ENCODE measurements around the gene ADIPOR2.

ADIPOR2 gene

GRCh38 chr12:1829306-1829900 lies 138.5 kb downstream of the ADIPOR2 start:
- FAIRE-seq (no peak), DNase-seq (ENCODE audit: insufficient read length) (no peak)
- no peak for TF ChIP-seq POLR2A (IDR thresholded peaks at IDR 0.05; ENCODE audit: low read depth, low read length)
- no peak for TF ChIP-seq TAF1 (IDR thresholded peaks at IDR 0.05; ENCODE audit: borderline replicate concordance, low read depth, low read length)
- TF ChIP-seq POLR2AphosphoS5 (IDR thresholded peaks at IDR 0.05; ENCODE audit: low read depth, low read length), result no peak

DNA sequence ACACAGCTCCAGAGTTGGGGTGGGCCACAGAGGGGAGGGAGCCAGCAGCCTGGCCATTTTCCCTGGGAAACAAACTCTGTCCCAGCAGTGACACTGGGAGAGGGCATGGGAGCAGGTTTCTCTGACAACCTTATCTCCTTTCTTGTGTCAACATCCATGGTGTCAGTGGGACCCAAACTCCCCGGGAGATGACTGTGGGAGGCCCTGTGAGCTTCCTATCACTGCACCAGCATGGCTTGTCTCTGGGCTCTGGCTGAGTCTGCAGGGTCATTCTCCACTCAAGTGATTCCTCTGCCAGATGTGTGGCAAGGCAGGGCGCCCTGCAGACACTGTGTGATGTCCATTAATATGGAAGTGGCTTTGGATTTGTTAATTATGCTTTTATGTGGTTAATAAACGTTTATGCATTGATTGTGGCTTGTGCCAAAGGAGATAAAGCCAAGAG lies 139.6 kb downstream of the ADIPOR2 start:
- TF ChIP-seq TAF1 (IDR thresholded peaks at IDR 0.05; ENCODE audit: borderline replicate concordance, low read depth, low read length) (no peak), POLR2AphosphoS5 (IDR thresholded peaks at IDR 0.05; ENCODE audit: low read depth, low read length) (no peak), POLR2A (IDR thresholded peaks at IDR 0.05; ENCODE audit: low read depth, low read length) (no peak)
- DNase-seq (ENCODE audit: insufficient read length) (no peak), FAIRE-seq (no peak)

- no peak for TF ChIP-seq TAF1 (IDR thresholded peaks at IDR 0.05; ENCODE audit: borderline replicate concordance, low read depth, low read length)
- no peak for TF ChIP-seq POLR2A (IDR thresholded peaks at IDR 0.05; ENCODE audit: low read depth, low read length)
- no peak for TF ChIP-seq POLR2AphosphoS5 (IDR thresholded peaks at IDR 0.05; ENCODE audit: low read depth, low read length)
- FAIRE-seq (no peak), DNase-seq (ENCODE audit: insufficient read length) (no peak)
Observed at GRCh38 chr12:1830981-1831963, 140.4 kb downstream of the ADIPOR2 start.

DNA sequence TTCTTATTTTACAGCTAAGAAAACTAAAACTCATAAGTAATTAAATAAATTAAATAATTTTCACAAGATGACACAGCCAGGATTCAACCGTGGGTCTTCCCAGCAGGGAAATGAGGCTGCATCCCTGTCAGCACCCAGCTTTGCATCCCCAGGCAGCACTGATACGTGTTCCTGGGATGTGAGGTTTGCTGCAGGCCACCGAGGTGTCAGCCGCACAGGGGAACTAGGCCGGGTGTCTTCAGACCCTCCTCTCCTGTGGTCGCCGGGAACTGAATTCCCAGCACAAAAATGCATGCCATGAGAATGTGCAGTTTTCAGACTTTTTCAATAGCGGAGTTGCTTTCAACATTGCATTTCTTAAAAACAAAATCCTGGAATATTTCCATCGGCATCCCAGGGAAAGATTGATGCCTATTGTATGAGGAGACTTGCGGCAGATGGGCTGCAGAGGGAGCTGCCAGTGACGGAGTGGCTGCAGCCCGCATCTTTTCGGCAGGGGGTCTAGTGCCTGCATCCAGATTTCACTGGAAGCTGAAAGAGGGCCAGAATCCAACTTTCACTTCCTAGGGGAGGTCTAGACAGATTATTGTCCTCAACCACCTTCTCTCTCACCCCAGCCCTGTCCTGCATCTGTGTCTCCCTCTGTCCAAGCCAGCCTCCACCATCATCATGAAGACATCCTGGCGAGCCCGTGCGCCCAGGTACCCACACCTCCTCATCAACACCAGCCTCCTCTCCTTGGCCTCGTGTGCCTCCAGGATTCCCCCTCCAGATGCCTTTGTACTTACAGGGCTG lies 142.1 kb downstream of the ADIPOR2 start:
- TF ChIP-seq TAF1 (IDR thresholded peaks at IDR 0.05; ENCODE audit: borderline replicate concordance, low read depth, low read length), result no peak
- no peak for TF ChIP-seq POLR2A (IDR thresholded peaks at IDR 0.05; ENCODE audit: low read depth, low read length)
- no peak for TF ChIP-seq POLR2AphosphoS5 (IDR thresholded peaks at IDR 0.05; ENCODE audit: low read depth, low read length)
- DNase-seq (ENCODE audit: insufficient read length) (no peak), FAIRE-seq (no peak)

DNA sequence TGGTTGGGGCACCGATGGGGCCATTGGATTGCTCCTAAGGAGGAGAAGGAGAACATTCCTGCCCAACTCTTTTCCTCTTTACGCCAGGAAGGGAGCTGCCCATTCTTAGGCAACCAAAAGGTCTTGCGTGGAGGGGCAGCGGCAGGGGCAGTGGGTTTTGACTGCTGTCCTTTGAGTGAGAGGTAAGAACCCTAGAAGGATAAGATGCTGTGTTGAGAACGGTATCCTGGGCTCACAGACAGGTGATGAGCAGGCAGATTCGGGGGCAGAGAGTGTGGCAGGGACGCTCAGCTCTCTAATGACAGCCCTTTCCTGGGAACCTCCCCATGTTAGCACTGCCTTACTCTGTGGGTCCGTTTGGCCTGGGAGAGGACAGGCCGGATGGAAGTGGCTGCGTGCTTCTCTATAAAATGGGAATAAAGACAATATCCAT lies 142.7 kb downstream of the ADIPOR2 start:
- no peak for FAIRE-seq
- no peak for TF ChIP-seq TAF1 (IDR thresholded peaks at IDR 0.05; ENCODE audit: borderline replicate concordance, low read depth, low read length)
- no peak for TF ChIP-seq POLR2AphosphoS5 (IDR thresholded peaks at IDR 0.05; ENCODE audit: low read depth, low read length)
- no peak for TF ChIP-seq POLR2A (IDR thresholded peaks at IDR 0.05; ENCODE audit: low read depth, low read length)
- no peak for DNase-seq (ENCODE audit: insufficient read length)

- no peak for DNase-seq (ENCODE audit: insufficient read length)
- no peak for FAIRE-seq
- TF ChIP-seq TAF1 (IDR thresholded peaks at IDR 0.05; ENCODE audit: borderline replicate concordance, low read depth, low read length), result no peak
- no peak for TF ChIP-seq POLR2A (IDR thresholded peaks at IDR 0.05; ENCODE audit: low read depth, low read length)
- TF ChIP-seq POLR2AphosphoS5 (IDR thresholded peaks at IDR 0.05; ENCODE audit: low read depth, low read length), result no peak
Observed at GRCh38 chr12:1834186-1834925, 143.5 kb downstream of the ADIPOR2 start.

GRCh38 chr12:1835211-1836131 lies 144.6 kb downstream of the ADIPOR2 start:
- TF ChIP-seq TAF1 (IDR thresholded peaks at IDR 0.05; ENCODE audit: borderline replicate concordance, low read depth, low read length) (no peak), POLR2A (IDR thresholded peaks at IDR 0.05; ENCODE audit: low read depth, low read length) (no peak), POLR2AphosphoS5 (IDR thresholded peaks at IDR 0.05; ENCODE audit: low read depth, low read length) (no peak)
- FAIRE-seq, result no peak
- DNase-seq (ENCODE audit: insufficient read length), result no peak

DNA sequence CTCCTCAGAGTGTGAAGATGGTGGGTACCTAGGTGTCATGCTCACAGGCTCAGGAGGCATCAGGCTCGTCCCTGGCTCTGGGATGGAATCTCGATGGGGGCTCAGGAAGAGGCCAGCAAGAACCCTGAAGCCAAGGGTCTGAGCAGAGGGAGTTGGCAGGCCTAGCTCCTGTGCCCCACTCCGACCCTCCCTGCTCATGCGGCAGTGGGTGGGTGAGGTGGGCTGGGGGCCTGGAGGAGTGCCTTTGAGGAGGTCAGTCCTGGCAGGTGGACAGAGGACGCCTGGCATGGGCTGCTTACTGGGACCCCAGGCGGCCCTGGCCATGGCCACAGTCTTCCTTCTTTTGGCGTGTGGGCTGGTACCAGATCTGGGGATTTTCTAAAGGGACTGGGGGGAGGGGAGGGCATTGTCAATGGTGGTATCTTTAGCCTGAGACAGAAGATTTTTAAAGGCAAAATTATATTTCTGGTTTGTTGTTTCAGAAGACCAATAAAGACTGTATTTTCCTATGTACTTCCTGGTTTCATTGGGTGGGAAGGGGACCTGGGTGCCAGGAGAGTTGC lies 145.5 kb downstream of the ADIPOR2 start:
- FAIRE-seq, result no peak
- TF ChIP-seq POLR2AphosphoS5 (IDR thresholded peaks at IDR 0.05; ENCODE audit: low read depth, low read length) (no peak), TAF1 (IDR thresholded peaks at IDR 0.05; ENCODE audit: borderline replicate concordance, low read depth, low read length) (no peak), POLR2A (IDR thresholded peaks at IDR 0.05; ENCODE audit: low read depth, low read length) (no peak)
- DNase-seq (ENCODE audit: insufficient read length), result no peak

- DNase-seq (ENCODE audit: insufficient read length) (no peak), FAIRE-seq (no peak)
- TF ChIP-seq POLR2A (IDR thresholded peaks at IDR 0.05; ENCODE audit: low read depth, low read length) (no peak), POLR2AphosphoS5 (IDR thresholded peaks at IDR 0.05; ENCODE audit: low read depth, low read length) (no peak), TAF1 (IDR thresholded peaks at IDR 0.05; ENCODE audit: borderline replicate concordance, low read depth, low read length) (no peak)
Observed at GRCh38 chr12:1836854-1837421, 146.1 kb downstream of the ADIPOR2 start.
